Measurements from ENCODE around the gene PAEP. TPM values are rescaled to one million over a fixed set of nuclear protein-coding genes. Genes with fewer than 3 reads are reported as not detected.

The PAEP gene
- total and polyA plus RNA-seq, 4 donors, result 0.37 to 3.0 (median 0.98) TPM; not detected in 1

GRCh38 chr9:135519179-135519971 is 42.2 kb upstream of the PAEP start:
- Histone ChIP-seq H3K4me1 (ENCODE audit: control insufficient read depth in 5 of 5, insufficient read depth in 5 of 5, low read length in 5 of 5) (no peaks in the 10 kb centered on the region), H3K9ac (ENCODE audit: insufficient read depth in 1 of 2, low read length in 2 of 2) (no peak overlapping the region), H3K27me3 (ENCODE audit: control insufficient read depth in 3 of 3, insufficient read depth in 3 of 3, low read length in 2 of 3) (peaks cover 0 to 4% (median 0%) of the 10 kb centered on the region in 3 donors), H3K36me3 (ENCODE audit: control insufficient read depth in 4 of 4, insufficient read depth in 4 of 4, low read length in 4 of 4) (no peaks in the 10 kb centered on the region), H3K9me3 (ENCODE audit: control insufficient read depth in 4 of 4, insufficient read depth in 3 of 4, low read length in 3 of 4) (peaks cover 0 to 2% (median 0%) of the 10 kb centered on the region in 4 donors), H3K4me3 (no peak overlapping the region), H3K27ac (ENCODE audit: low read depth in 1 of 2, low read length in 1 of 2) (no peak overlapping the region)
- 92 to 96% methylated on average over 10 of the region's 10 CpGs for WGBS, 2 donors
- no peak for DNase-seq
- TF ChIP-seq CTCF (IDR thresholded peaks at IDR 0.05; ENCODE audit: control extremely low read depth, extremely low read depth), result no peak
- no peak for ATAC-seq (ENCODE audit: insufficient read depth, low FRiP score)

GRCh38 chr9:135520916-135521607 is 40.5 kb upstream of the PAEP start, which contains the start of gene LCN1:
Gene LCN1 (plus strand): TSS chr9:135521440. CDS start chr9:135521498, 58 bp downstream.
- DNase-seq, result no peak
- Histone ChIP-seq H3K9ac (ENCODE audit: insufficient read depth in 1 of 2, low read length in 2 of 2) (no peak within 1 kb of the TSS), H3K27ac (ENCODE audit: low read depth in 1 of 2, low read length in 1 of 2) (no peak within 1 kb of the TSS), H3K27me3 (ENCODE audit: control insufficient read depth in 3 of 3, insufficient read depth in 3 of 3, low read length in 2 of 3) (peaks cover 0 to 4% (median 0%) of the 10 kb centered on the region in 3 donors), H3K4me1 (ENCODE audit: control insufficient read depth in 5 of 5, insufficient read depth in 5 of 5, low read length in 5 of 5) (no peaks in the 10 kb centered on the region), H3K4me3 (no peak within 1 kb of the TSS), H3K9me3 (ENCODE audit: control insufficient read depth in 4 of 4, insufficient read depth in 3 of 4, low read length in 3 of 4) (peaks cover 0 to 2% (median 0%) of the 10 kb centered on the region in 4 donors), H3K36me3 (ENCODE audit: control insufficient read depth in 4 of 4, insufficient read depth in 4 of 4, low read length in 4 of 4) (no peaks in the 10 kb centered on the region)
- WGBS, 2 donors, result 85 to 90% methylated on average over 18 of the region's 18 CpGs
- ATAC-seq (ENCODE audit: insufficient read depth, low FRiP score), result no peak
- TF ChIP-seq CTCF (IDR thresholded peaks at IDR 0.05; ENCODE audit: control extremely low read depth, extremely low read depth), result no peak

GRCh38 chr9:135521608-135522095 is 39.9 kb upstream of the PAEP start:
- WGBS, 2 donors, result 81 to 94% methylated on average over 9 to 11 of the region's 11 CpGs
- H3K9ac ChIP-seq (ENCODE audit: insufficient read depth in 1 of 2, low read length in 2 of 2), result no peak overlapping the region

More at GRCh38 chr9:135521608-135522095, 39.9 kb upstream of the PAEP start:
- DNase-seq (no peak), ATAC-seq (ENCODE audit: insufficient read depth, low FRiP score) (no peak)
- Histone ChIP-seq H3K27ac (ENCODE audit: low read depth in 1 of 2, low read length in 1 of 2) (no peak overlapping the region), H3K27me3 (ENCODE audit: control insufficient read depth in 3 of 3, insufficient read depth in 3 of 3, low read length in 2 of 3) (peaks cover 0 to 4% (median 0%) of the 10 kb centered on the region in 3 donors), H3K9me3 (ENCODE audit: control insufficient read depth in 4 of 4, insufficient read depth in 3 of 4, low read length in 3 of 4) (peaks cover 0 to 2% (median 0%) of the 10 kb centered on the region in 4 donors), H3K36me3 (ENCODE audit: control insufficient read depth in 4 of 4, insufficient read depth in 4 of 4, low read length in 4 of 4) (no peaks in the 10 kb centered on the region), H3K4me3 (no peak overlapping the region), H3K4me1 (ENCODE audit: control insufficient read depth in 5 of 5, insufficient read depth in 5 of 5, low read length in 5 of 5) (no peaks in the 10 kb centered on the region)
- TF ChIP-seq CTCF (IDR thresholded peaks at IDR 0.05; ENCODE audit: control extremely low read depth, extremely low read depth), result no peak
